B cell (primary cell): Measurements from ENCODE around the gene KATNB1. TPM values are rescaled to one million over a fixed set of nuclear protein-coding genes. Genes with fewer than 3 reads are reported as not detected.

ENCODE experiments used
- ATAC-seq: fragments of 200-7000 bp; cut with Tn5 transposase; one replicate; pipeline ENCODE4 v1.10.0; 2021; ENCODE audit warnings: low read depth, mild to moderate bottlenecking, moderate number of reproducible peaks, moderate library complexity
- CTCF ChIA-PET: fragments of 350-600 bp; sonication (Branson Sonifier 250); formaldehyde crosslinking; loops from one replicate; lab custom pipeline; 2021; ENCODE audit warnings: antibody characterized with exemption, inconsistent platforms; lab: Charles Lee
- POLR2A ChIA-PET: fragments of 350-600 bp; sonication (Branson Sonifier 250); formaldehyde crosslinking; loops from one replicate; lab custom pipeline; 2021; ENCODE audit warnings: antibody characterized with exemption; lab: Charles Lee
- DNase-seq: peaks from one replicate; pipeline ENCODE4 v3.0.0; 2013
- H2AFZ ChIP-seq: 2 replicates; pipeline ENCODE4 v1.6.1; 2012; ENCODE audit warnings: mild to moderate bottlenecking, low read depth, low read length; ENCODE audit not compliant: insufficient read depth, poor library complexity, severe bottlenecking
- H3K27ac ChIP-seq, 2 donors: 1 replicate in 1 of 2; 2 replicates in 1 of 2; pipeline ENCODE4 v1.5.1; 2012 to 2013; ENCODE audit warnings: low read length in 2 of 2, mild to moderate bottlenecking in 2 of 2, moderate library complexity in 1 of 2
- H3K27me3 ChIP-seq, 4 experiments: fragments of 200-600 bp in 1 of 4; sonication (generic) in 1 of 4; replicated peaks in 1 of 4; 1 replicate in 2 of 4; 2 replicates in 2 of 4; pipeline versions ENCODE4 v1.6.1 to v1.7.0; 2013 to 2016; ENCODE audit warnings: low read length in 3 of 4, mild to moderate bottlenecking in 2 of 4, mixed read lengths in 1 of 4, moderate library complexity in 1 of 4; ENCODE audit not compliant: insufficient read depth in 4 of 4, control insufficient read depth in 3 of 4; ENCODE audit errors: control extremely low read depth in 1 of 4
- H3K36me3 ChIP-seq, 2 experiments: replicated peaks in 1 of 2; 1 replicate in 1 of 2; 2 replicates in 1 of 2; pipeline versions ENCODE4 v1.6.1 to v1.7.1; 2013; ENCODE audit warnings: low read length in 1 of 2; ENCODE audit not compliant: insufficient read depth in 2 of 2, control insufficient read depth in 1 of 2; ENCODE audit errors: control extremely low read depth in 1 of 2, extremely low read depth in 1 of 2
- H3K4me1 ChIP-seq, 2 donors: fragments of 200-600 bp in 1 of 2; sonication (generic) in 1 of 2; 1 replicate in 1 of 2; 2 replicates in 1 of 2; pipeline versions ENCODE4 v1.5.1 to v1.6.1; 2013 to 2017; ENCODE audit warnings: low read length in 2 of 2; ENCODE audit not compliant: control insufficient read depth in 2 of 2, insufficient read depth in 2 of 2
- H3K4me2 ChIP-seq: replicated peaks from 2 replicates; pipeline ENCODE3; 2012; ENCODE audit warnings: mild to moderate bottlenecking, low read depth, low read length; ENCODE audit not compliant: poor library complexity, severe bottlenecking
- H3K4me3 ChIP-seq, 5 experiments: fragments of 200-600 bp in 1 of 5; sonication (generic) in 1 of 5; 1 replicate in 3 of 5; 2 replicates in 2 of 5; pipeline versions ENCODE4 v1.5.1 to v1.7.0; 2011 to 2016; ENCODE audit warnings: low read length in 4 of 5, mild to moderate bottlenecking in 4 of 5, low read depth in 2 of 5, control low read depth in 1 of 5, moderate library complexity in 1 of 5; ENCODE audit not compliant: insufficient read depth in 1 of 5; ENCODE audit errors: control extremely low read depth in 1 of 5, extremely low read depth in 1 of 5
- H3K79me2 ChIP-seq: fragments of 200-600 bp; sonication (generic); one replicate; pipeline ENCODE4 v1.6.0; 2016; ENCODE audit warnings: low read length; ENCODE audit not compliant: control insufficient read depth, insufficient read depth
- H3K9ac ChIP-seq: fragments of 200-600 bp; sonication (generic); 2 replicates; pipeline ENCODE4 v1.6.1; 2017; ENCODE audit warnings: mild to moderate bottlenecking, low read length, moderate library complexity
- H3K9me3 ChIP-seq, 3 donors: one replicate each; pipeline versions ENCODE4 v1.6.1 to v1.7.1; 2013; ENCODE audit warnings: low read length in 2 of 3; ENCODE audit not compliant: control insufficient read depth in 2 of 3, insufficient read depth in 1 of 3; ENCODE audit errors: control extremely low read depth in 1 of 3
- H4K20me1 ChIP-seq: 2 replicates; pipeline ENCODE4 v1.6.0; 2012; ENCODE audit warnings: mild to moderate bottlenecking, low read length; ENCODE audit not compliant: insufficient read depth, control insufficient read depth, poor library complexity, severe bottlenecking
- H3K27ac Mint-ChIP-seq: one replicate; pipeline ENCODE4 v1.8.0; 2021; ENCODE audit warnings: mixed read lengths
- H3K27me3 Mint-ChIP-seq: one replicate; pipeline ENCODE4 v1.8.0; 2021; ENCODE audit warnings: mixed read lengths
- H3K4me1 Mint-ChIP-seq: one replicate; pipeline ENCODE4 v1.8.0; 2021; ENCODE audit warnings: mixed read lengths
- H3K4me3 Mint-ChIP-seq: one replicate; pipeline ENCODE4 v1.8.0; 2021; ENCODE audit warnings: mixed read lengths
- H3K9me3 Mint-ChIP-seq: one replicate; pipeline ENCODE4 v1.8.0; 2022; ENCODE audit warnings: mixed read lengths; ENCODE audit not compliant: insufficient read depth
- CTCF ChIP-seq: fragments of 200-600 bp; IDR thresholded peaks from one replicate; pipeline ENCODE4 v1.8.0; 2022; ENCODE audit warnings: antibody characterized with exemption, mild to moderate bottlenecking
- EZH2 ChIP-seq: IDR thresholded peaks from 2 replicates; pipeline ENCODE4 v1.6.1; 2012; ENCODE audit warnings: borderline replicate concordance, low read depth, mild to moderate bottlenecking, moderate library complexity, low read length; ENCODE audit not compliant: insufficient read depth, poor library complexity, severe bottlenecking
- WGBS: methylation state at CpG from one replicate; pipeline ENCODE4 v1.1.5; 2013; ENCODE audit warnings: missing lambda C conversion rate; ENCODE audit not compliant: insufficient coverage; 5-methylcytosine and 5-hydroxymethylcytosine counted together
- intact Hi-C: fragments of 100-400 bp; cut with micrococcal nuclease; formaldehyde crosslinking; loops from one replicate; pipeline ENCODE4 v1.10.0; 2022
- polyA plus RNA-seq: library from polyadenylated mRNA; depleted of rRNA; stranded (reverse); fragments of >200 nt; gene quantifications from 2 replicates; pipeline ENCODE4 v1.2.3, GENCODE V29; 2012
- total RNA-seq, 2 donors: library from RNA; stranded (reverse); fragments of 120-200 nt in 1 of 2; gene quantifications; 1 replicate in 1 of 2; 2 replicates in 1 of 2; pipeline versions ENCODE4 v1.2.3 to v1.2.4, GENCODE V29; 2013 to 2022

KATNB1 gene
- total and polyA plus RNA-seq, 2 donors (not counting 1 experiment from before 2014, with no cell fraction given), result 20.3 to 29.0 TPM

- no peak overlapping the region for H3K27ac Mint-ChIP-seq
- ChIA-PET CTCF (no interaction called here), POLR2A (no interaction called here)
- no peaks in the 10 kb centered on the region for H3K4me1 ChIP-seq
- intact Hi-C loops, result no loop called here
- no peaks in the 10 kb centered on the region for H3K9me3 Mint-ChIP-seq
- no peaks in the 10 kb centered on the region for H3K4me1 Mint-ChIP-seq
- WGBS, result 97% methylated on average over 2 of the region's 3 CpGs
- H3K27me3 Mint-ChIP-seq, result no peaks in the 10 kb centered on the region
- DNase-seq (no peak), ATAC-seq (no peak)
- H4K20me1 ChIP-seq, result no peaks in the 10 kb centered on the region
- no peak overlapping the region for H2AFZ ChIP-seq
- no peaks in the 10 kb centered on the region for H3K9me3 ChIP-seq
- no peak overlapping the region for H3K9ac ChIP-seq
- no peak overlapping the region for H3K27ac ChIP-seq
- no peak overlapping the region for H3K4me3 Mint-ChIP-seq
- TF ChIP-seq EZH2 (no peak), CTCF (no peak)
- H3K4me3 ChIP-seq, result no peak overlapping the region
- H3K4me2 ChIP-seq, result no peak overlapping the region
- no peaks in the 10 kb centered on the region for H3K36me3 ChIP-seq
- H3K27me3 ChIP-seq, result no peaks in the 10 kb centered on the region
- H3K79me2 ChIP-seq, result no peaks in the 10 kb centered on the region
Measured at GRCh38 chr16:57749101-57749692, 13.6 kb downstream of the KATNB1 start.

- ChIA-PET POLR2A (no interaction called here), CTCF (no interaction called here)
- ATAC-seq (no peak), DNase-seq (no peak)
- Histone ChIP-seq H3K79me2 (no peaks in the 10 kb centered on the region), H3K27me3 (no peaks in the 10 kb centered on the region), H3K27ac (no peak overlapping the region), H4K20me1 (no peaks in the 10 kb centered on the region), H3K4me1 (no peaks in the 10 kb centered on the region), H3K9me3 (no peaks in the 10 kb centered on the region), H3K36me3 (no peaks in the 10 kb centered on the region), H3K4me3 (no peak overlapping the region), H3K4me2 (no peak overlapping the region), H3K9ac (no peak overlapping the region), H2AFZ (no peak overlapping the region)
- no peaks in the 10 kb centered on the region for H3K27me3 Mint-ChIP-seq
- H3K4me3 Mint-ChIP-seq, result no peak overlapping the region
- H3K9me3 Mint-ChIP-seq, result no peaks in the 10 kb centered on the region
- no peaks in the 10 kb centered on the region for H3K4me1 Mint-ChIP-seq
- no peak overlapping the region for H3K27ac Mint-ChIP-seq
- intact Hi-C loops, result no loop called here
- no CpG with 5 or more reads among the region's 5 CpGs for WGBS
- TF ChIP-seq EZH2 (no peak), CTCF (no peak)
Measured at GRCh38 chr16:57749856-57750452, 14.4 kb downstream of the KATNB1 start.
